ENCODE data around the gene FBXW8. TPM values are rescaled to one million over a fixed set of nuclear protein-coding genes. Genes with fewer than 3 reads are reported as not detected.
A peak's percentile ranks its signal among the peaks of the same experiment; 100 is the strongest.

Gene FBXW8
- total RNA-seq, 6 experiments from 2014 or later: 4.5 to 9.6 (median 6.3) TPM

DNA sequence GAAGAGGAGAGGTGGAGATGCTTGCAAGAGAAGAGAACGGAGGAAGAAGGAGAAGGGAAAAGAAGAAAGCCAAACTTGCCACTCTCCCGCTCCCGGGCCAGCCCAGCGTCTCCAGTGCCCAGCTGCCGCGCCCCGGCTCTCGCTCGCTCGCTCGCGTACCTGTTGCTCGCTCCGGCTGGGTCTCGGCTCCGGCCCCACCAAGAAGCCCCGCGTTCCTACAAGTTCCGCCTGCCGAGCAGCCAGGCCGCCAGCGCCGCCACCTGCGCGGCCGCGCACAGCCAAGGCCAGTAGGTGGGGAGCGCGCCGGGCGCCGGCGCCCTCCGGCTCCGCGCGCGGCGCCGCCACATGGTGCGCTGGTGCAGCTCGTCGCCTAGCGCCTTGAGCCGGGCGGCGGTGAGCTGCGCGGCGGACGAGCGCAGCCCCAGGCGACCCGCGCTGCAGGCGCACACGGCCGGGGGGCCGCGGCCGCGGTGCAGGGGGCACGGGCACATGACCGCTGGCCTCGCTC lies 29.9 kb upstream of the FBXW8 start:
- Histone ChIP-seq H3K36me3 (no peaks in the 10 kb centered on the region), H3K4me3 (no peak overlapping the region), H3K27ac (no peak overlapping the region), H3K9me3 (no peaks in the 10 kb centered on the region), H3K27me3 (peaks cover 0 to 31% of the 10 kb centered on the region in 2 donors), H3K4me1 (peaks cover 0 to 8% (median 0%) of the 10 kb centered on the region in 4 donors)
- TF ChIP-seq CTCF (IDR thresholded peaks at IDR 0.05) (no peak), POLR2A (IDR thresholded peaks at IDR 0.05) (no peak)
- DNase-seq: no peak
- ATAC-seq: peak; percentile 43 to 70 (median 53)
- intact Hi-C loops (cut with DNase I): no loop called here
- WGBS (ENCODE audit: insufficient coverage, low coverage, low lambda C conversion rate, missing lambda C conversion rate): no CpG with 5 or more reads among the region's 65 CpGs

GRCh38 chr12:116881325-116881876 lies 29.3 kb upstream of the FBXW8 start, which contains the start of gene HRK:
TSS of gene HRK (minus strand) at chr12:116881441. CDS start at chr12:116881307, 134 bp downstream.
- Histone ChIP-seq H3K4me3 (no peak within 1 kb of the TSS), H3K36me3 (no peaks in the 10 kb centered on the region), H3K9me3 (no peaks in the 10 kb centered on the region), H3K27ac (no peak within 1 kb of the TSS), H3K27me3 (peaks cover 0 to 31% of the 10 kb centered on the region in 2 donors), H3K4me1 (peaks cover 0 to 8% (median 0%) of the 10 kb centered on the region in 4 donors)
- ATAC-seq (no peak), DNase-seq (no peak)
- WGBS (ENCODE audit: insufficient coverage, low coverage, low lambda C conversion rate, missing lambda C conversion rate): 5% methylated on average over 30 of the region's 49 CpGs
- TF ChIP-seq POLR2A (IDR thresholded peaks at IDR 0.05) (no peak), CTCF (IDR thresholded peaks at IDR 0.05) (no peak)
- intact Hi-C loops (cut with DNase I): no loop called here

DNA sequence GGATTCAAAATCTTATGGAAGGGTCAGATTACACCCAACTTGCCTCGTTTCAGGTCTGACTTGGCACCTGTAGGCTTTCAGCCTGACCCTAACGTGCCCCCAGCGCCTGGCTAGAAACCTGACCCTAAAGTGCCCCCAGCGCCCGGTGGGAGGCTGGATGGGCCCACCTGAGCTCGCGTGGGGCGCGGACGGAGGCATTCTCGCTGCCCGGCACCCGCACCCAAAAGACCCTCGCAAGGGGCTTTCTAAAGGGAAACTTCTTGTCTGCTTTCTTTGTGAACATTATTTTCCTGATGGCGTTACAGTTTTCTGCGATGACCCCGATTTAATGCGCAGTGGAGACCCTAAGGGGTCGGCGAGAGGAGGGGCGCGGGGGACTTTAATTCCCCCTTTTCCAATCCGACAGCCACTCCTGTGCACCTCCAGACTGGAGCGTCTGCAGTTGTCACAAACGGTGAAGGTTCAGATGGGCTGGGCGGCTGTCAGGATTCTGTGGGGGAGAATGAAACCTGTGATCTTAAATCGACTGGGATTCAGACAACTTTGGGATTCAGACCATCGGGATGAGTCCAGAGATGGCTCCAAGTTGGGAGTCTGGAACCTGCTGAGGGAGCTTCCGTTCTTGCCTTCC lies 28.8 kb upstream of the FBXW8 start:
- Histone ChIP-seq H3K27ac (no peak overlapping the region), H3K27me3 (peaks cover 0 to 31% of the 10 kb centered on the region in 2 donors), H3K9me3 (no peaks in the 10 kb centered on the region), H3K4me1 (peaks cover 0 to 8% (median 0%) of the 10 kb centered on the region in 4 donors), H3K4me3 (no peak overlapping the region), H3K36me3 (no peaks in the 10 kb centered on the region)
- ATAC-seq: no peak
- WGBS (ENCODE audit: insufficient coverage, low coverage, low lambda C conversion rate, missing lambda C conversion rate): 4% methylated on average over 14 of the region's 29 CpGs
- TF ChIP-seq POLR2A (IDR thresholded peaks at IDR 0.05): no peak
- no peak for TF ChIP-seq CTCF (IDR thresholded peaks at IDR 0.05)
- intact Hi-C loops (cut with DNase I): no loop called here
- no peak for DNase-seq

GRCh38 chr12:116882742-116883141 lies 28.0 kb upstream of the FBXW8 start:
- TF ChIP-seq CTCF (IDR thresholded peaks at IDR 0.05): no peak
- no peak for TF ChIP-seq POLR2A (IDR thresholded peaks at IDR 0.05)
- H3K4me1 ChIP-seq: peaks cover 0 to 8% (median 0%) of the 10 kb centered on the region in 4 donors
- H3K36me3 ChIP-seq: no peaks in the 10 kb centered on the region
- H3K27me3 ChIP-seq: peaks cover 0 to 25% of the 10 kb centered on the region in 2 donors
- no peaks in the 10 kb centered on the region for H3K9me3 ChIP-seq
- no peak overlapping the region for H3K27ac ChIP-seq
- no peak overlapping the region for H3K4me3 ChIP-seq
- intact Hi-C loops (cut with DNase I): no loop called here
- ATAC-seq (peak in 1 of 4 donors; percentile 33), DNase-seq (no peak)
- 8% methylated on average over 4 of the region's 6 CpGs for WGBS (ENCODE audit: insufficient coverage, low coverage, low lambda C conversion rate, missing lambda C conversion rate)
